NCI-H2081 (cell line): ENCODE data around the gene SYNDIG1.

Experiments
- DNase-seq, 2 experiments: peaks; one replicate each; lab custom pipeline; 2025; lab: John Stamatoyannopoulos, UW

SYNDIG1 gene

DNA sequence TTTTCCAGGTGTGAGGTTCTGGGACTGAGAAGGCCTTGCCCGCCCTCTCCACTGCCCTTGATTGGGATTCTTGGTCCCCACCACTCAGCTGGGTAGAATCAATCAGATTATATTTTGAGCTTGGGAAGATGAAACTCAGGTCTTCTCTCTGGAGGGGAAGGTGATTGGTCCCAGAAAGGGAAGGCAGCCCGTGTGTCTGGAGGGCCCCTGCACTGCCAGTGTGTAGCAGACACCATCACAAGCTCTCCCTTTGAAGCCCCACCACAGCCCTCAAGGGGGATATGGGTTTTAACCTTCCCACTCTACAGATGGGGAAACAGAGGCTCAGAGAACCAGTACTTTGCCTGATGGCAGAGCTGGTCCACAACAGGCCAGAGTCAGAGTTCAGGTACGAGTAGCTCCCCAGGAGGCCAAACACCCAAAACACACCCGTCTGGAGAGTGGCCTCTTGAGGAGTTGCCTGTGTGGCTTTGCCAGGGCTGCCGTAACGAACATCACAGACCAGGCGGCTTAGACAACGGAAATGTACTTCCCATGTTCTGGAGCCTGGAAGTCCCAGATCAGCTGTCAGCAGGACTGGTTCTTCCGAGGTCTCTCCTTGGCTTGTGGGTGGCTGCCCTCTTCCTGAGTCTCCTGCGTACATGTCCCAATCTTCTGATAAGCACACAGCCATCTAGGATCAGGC is 205.6 kb downstream of the SYNDIG1 start:
- DNase-seq = no peak

DNA sequence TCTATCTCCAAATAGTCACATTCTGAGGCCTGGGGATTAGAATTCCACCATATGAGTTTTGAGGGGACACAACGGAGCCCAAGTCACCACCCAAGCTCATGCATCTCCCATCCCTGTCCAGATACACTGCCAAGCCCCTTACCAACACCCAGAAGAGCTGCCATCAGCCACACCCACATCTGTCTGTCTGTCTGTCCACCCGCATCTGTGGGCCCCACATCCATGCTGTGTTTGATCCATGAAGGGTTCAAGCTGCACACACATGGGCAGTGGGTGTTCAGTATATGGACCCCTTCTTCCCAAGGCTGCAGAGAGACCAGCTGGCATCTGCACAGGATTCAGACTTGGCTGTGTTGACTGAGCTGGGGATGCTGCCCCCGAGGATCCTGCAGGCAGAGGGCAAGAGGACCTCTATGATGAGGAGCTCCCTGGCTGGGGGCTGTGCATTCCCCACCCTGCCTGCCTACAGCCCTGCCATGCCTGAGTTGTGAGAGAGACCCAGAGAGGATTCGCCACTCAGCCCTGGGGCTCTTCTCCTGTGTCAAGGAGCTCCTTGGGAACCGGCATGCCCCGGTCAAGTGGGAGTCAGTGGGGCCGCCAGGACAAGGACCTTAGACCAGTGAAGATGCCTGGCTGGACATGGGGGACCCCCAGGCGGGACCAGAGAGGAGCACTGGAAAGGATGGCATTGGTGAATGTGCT is 206.4 kb downstream of the SYNDIG1 start:
- DNase-seq = no peak

DNA sequence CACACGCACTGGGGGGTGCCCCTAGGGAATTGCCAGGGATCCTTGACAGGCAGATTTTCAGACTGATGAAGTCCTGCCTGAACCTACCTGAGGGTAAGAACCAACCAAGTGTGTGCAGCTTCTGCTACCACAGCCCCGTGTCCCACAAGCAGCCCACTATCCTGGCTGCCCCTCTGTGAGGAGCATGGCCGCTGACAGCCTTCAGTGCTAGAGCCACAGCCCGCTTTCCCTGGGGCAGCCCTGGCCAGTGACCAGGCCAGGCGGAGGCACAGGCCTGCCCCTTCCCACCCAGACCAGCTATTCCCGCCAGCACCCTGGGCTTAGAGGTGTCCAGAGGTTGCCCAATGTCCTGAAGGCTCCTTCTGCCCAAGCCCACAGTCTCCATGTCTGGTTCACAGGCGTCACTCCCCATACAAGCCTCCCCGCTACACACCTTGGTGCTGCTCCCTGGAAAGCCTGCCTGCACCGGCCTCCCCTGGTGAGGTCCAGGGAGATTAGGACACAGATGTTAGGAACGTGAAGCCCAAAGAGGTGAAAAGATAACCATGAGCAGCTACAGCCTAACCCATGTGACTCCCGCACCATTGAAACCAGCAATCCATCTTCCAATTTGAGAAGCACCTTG is 207.0 kb downstream of the SYNDIG1 start:
- DNase-seq = no peak

DNA sequence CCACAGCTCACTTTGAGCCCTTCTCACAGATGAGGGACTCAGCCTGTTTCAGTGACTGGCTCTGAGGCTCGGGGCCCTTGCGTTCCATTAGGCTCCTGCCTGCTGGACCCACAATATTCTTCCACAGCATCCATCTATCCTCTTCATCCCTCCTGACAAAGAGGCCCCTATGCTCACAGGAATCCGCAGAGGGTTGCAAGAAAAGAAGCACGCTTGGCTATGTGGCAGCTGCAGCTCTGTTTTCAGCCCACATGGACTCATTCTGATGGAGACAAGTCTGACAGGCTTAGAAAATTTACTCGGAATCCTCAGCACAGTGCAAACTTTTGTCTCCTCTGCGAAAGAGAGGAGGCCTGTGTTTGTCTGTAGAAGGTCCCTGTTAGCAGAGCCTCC is 207.5 kb downstream of the SYNDIG1 start:
- no peak for DNase-seq

DNA sequence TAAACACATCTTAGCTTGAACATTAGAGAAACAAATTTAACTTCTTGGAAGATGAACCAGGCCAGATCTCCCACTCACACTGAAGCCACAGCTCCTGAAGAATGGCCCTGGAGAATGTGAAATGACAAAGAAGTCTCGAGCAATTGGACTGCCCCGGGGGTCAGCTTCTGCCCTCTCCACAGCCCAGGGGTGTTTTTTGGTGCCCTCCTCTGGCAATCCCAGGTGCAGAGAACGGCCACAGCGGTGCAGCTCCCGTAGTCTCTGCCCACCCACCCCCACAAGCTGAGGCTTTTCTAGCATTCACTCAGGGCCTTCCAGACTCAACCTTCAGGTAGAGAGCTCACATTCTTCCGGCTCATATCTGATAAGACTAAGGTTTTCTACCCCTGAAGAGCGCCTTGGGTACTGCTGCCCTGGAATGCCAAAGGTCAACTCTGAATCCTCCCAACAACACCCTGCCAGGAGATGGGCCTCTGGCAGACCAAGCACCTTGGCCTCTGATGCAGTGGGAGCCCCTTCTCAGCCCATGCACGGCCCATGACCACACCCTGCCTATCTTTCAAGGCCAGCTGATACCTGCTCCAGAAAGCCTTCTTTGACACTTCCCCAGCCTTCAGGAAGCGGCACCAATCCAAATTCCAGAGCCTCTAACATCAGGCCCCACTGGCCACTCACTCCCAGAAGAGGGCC is 208.3 kb downstream of the SYNDIG1 start:
- DNase-seq = no peak

DNA sequence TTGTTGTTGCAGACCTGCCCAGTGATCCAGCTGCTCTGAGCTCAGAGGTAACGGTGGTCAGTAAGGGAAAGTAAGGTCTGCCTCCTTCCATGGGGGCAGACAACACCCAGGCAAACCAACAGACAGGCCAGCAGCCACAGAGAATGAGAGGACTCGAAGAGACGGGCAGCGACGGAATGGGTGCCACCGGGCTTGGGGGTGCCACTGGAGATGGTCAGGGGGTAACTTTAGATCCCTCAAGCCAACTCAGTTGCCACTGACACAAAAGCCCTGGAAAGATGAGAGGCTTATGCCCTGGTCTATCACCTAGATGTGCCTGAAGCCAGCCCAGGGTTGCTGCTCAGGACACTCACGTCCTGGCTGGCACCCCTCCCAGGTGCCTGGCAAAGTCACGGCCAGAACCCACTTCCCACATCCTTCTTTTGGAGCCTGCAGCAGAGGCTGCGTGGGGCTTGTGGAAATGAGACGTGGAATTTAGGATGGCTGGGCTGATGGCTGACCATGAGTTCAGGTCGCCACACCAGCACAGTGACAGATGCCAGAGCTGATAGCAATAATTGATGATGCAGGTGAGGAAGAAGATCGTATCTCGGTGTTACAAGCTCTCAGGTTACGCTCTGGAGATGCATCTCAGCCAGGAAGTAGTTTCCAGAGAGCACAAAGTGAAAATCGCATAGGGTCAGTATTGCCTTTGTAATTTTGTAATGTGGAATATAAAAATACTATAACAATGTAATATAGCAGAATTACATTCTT is 209.1 kb downstream of the SYNDIG1 start:
- DNase-seq = no peak

DNA sequence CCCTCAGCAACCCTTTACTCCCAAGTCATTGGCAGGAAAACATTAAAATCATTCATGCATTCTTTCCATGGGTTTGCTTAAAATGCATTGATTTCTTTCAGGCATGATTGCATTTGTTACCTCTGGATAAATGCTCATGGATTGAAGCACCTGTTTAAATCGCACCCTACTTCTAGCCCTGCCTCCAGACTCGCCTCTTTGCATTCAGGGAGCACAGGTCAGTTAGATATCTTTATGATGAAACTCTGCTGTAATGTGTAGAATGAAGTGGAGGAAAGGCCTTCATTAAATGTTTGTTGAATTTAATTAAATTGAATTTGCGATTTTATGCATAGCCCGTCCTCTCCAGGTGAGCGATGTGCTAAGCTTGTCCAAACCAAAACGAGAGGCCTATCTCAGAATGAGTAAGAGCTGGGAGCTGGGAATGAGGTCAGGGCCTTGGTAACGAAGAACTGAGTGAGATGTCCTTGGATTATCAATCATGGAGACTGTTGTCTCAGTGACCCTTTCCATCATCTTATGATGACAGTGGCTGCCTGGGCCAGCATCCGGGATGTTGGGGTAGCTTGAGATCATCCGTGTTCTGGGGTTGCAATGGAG is 210.1 kb downstream of the SYNDIG1 start:
- DNase-seq = no peak

DNA sequence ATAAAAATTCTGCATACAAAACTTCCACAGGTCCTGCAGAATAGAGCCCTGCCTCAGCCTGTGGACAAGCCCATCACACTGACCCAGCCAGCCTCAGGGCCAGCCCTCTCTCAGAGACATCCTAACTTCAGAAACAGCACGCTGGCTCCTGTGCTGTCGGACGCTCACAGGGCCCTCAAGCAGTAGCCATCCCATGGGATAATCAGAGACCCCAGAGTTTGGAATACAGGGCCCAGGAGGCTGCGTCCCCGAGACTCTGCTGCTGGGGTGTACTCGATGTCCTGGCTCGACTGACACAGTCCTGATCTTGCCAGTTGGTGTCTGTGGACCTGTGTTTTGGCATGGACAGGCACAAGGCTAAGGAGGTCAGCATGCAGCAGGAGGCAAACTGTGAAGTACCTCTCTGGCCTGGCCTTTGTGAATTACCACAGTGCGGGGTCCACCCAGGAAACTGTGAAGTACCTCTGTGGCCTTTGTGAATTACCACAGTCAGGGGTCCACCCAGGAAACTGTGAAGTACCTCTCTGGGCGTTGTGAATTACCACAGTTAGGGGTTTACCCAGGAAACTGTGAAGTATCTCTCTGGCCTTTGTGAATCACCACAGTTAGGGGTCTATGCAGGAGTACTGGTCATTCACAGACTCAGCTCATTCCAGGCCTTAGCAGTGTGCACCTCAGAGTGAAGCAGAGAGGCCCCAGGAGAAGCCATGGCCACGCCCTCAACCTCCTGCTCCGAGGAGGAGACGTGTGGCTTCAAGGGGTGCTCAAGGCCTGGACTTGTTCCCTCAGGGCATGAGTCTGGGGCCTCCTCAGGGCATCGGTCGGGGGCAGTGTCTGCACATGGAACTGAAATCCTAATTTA is 212.4 kb downstream of the SYNDIG1 start:
- no peak for DNase-seq

DNA sequence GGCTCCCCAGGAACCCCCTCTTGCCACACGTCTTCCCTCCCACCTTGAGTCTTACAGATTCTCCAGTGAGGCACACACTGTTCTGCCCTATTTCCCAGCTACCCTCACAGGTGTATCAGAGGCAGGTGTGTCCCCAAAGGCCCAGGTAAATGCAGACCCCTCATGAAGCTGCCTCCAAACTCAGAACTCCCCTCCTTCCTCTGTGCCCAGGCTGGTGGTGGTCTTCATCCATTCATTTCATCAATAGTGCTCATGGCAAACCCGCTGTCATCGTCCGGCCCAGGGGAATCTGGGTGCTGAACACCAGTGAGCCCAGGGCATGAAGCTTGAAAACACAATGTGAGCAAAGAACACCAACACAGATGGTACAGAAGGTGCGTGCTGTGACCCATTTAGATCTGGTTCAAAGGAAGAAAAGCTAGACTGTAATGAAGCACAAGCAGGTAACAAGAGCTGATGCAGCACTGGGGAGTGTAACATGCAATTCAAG is 213.1 kb downstream of the SYNDIG1 start:
- DNase-seq = no peak

DNA sequence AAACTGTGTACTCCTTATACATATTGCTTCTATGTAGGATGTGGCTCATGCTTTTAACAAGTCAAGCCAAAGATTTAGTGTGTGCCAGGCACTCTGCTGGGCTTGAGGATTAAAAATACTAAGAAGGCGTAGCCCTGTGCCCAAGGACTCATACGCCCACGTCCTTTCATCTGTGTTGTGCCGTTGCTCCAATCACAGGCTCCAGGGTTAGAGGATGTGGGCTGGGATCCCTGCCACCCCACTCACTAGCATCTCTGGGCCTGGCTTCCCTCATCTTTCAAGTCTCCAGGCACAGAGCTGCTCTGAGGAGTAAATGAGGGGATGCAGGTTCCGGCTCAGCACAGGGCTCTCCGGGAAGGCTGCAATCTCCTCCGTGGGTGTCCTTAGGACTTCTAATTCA is 214.2 kb downstream of the SYNDIG1 start:
- DNase-seq = no peak

DNA sequence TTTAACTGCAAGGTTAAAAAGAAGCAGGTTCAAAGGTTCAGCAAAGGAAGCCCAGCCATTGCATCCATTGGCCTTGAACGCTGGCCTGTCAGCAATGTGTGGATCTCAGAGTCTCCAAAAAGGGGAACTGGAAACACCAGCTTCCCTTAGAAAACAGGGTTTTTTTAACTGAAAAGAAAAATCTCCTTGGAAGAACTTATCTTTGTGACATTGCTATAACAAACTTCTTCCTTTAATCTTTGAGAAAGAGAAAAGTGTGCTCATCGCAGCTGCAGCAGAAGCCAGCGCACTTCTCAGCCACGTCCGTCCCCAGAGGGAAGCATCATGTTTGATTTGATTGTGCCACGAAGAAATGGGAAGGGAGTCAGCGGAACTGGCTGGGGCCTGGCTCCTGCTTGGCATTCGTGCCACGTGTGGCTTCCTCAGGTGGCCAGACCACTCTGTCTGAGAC is 215.0 kb downstream of the SYNDIG1 start:
- no peak for DNase-seq

DNA sequence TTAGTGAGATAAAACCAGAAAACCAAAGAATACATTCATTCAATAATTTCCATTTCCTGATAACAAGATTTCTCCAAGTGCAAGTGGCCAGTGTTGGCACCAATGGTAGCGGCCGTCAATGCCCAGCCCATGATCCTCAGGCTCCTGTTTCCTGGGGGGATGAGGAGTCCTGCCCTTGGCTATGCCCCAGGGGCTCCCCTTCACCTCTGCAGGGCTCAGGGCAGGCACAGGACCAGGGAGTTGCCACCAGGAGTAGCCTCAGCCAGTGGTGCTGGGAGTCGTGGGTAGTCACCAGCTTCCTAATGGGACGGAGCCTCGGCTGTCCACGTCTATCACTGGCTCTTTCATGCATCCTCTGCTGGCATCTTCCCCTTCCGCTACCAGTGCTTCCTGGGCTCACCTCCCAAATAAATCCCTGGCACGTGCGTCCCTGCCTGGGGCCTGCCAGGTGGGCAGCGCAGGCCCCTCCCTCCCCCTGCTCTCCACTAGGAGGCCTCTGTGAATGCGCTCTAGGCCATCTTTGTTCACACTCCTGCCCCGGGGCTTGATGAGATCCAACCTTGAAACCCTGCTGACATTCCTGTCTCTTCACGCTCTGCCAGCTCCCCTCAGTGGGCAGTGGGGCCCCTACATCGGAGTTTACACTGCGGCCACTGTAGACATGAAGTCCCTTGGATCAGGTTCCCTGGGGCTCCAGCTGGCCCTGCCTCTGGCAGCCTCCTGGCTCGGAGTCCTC is 215.7 kb downstream of the SYNDIG1 start:
- DNase-seq = no peak

DNA sequence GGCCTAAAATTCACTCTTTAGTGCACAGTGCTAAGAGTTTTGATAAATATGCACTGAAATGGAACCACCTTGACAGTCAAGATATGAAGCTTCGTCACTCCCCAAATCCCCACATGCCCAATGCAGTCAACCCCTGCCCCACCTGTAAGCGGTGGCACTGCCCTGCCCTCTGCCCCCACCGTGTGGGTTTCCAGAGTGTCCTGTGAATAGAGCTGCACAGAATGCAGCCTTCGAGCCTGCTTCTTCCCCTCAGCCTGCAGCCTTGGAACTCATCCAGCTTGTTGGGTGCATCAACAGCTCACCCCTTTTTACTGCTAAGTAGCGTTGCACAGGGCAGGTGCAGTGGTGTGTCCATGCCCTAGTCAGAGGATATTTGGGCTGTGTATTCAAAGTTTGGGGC is 216.3 kb downstream of the SYNDIG1 start:
- no peak for DNase-seq

DNA sequence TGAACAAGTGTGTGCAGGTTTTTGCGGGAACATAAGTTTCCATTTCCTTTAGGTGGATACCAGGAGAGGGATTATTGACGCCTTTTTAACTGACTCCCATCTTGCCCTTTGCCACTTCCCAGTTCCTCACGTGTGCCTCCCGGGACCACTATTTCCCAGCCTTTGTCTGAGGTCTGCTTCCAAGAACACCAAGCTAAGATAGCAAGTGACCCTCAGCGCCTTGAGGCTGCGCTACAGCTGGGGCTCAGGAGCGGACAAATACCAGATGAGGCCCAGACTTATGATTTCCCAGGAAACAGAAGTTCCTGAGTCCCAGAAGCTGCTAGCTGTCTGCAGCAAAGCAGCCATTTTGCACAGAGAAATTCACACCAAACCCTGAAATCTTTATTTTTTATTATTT is 216.7 kb downstream of the SYNDIG1 start:
- no peak for DNase-seq

DNA sequence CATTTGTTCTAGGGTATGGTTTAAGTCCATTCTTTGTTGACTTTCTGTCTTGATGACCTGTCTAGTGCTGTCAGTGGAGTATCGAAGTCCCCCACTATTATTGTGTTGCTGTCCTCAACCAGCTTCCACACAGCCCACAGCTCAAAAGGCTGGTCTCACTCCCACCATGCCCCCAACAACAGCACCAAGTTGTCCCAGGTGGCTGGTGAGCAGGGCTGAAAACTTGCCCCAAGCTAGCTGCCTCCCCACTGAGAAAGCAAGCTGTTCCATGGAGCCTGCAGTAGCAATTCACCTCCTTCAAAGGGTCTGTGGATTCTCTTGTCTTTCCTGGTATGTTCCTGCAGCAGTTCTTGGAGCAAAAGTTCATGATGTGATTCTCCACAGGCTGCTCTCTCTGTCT is 221.0 kb downstream of the SYNDIG1 start:
- DNase-seq = no peak

DNA sequence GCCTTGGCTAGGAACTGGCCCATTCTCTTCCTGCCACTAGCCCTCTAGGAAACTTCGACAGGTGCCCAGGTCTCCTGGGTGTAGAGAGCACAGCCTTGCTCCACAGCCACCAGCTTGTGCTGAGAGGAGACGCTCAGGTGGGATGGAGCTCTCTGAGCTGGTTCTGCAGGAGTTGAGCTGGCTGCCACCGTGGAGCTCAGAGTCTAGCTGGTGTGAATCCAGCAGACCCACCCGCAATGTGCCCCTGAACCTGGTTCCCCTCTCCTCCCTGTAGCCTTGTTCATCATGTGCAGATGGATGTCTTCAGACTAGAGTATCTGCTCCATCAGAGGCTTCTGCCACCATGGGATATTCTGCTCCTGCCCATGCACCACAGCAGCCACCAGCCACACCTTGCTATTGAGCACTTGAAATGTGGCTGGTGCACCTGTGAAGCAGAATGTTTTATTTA is 222.5 kb downstream of the SYNDIG1 start:
- no peak for DNase-seq

DNA sequence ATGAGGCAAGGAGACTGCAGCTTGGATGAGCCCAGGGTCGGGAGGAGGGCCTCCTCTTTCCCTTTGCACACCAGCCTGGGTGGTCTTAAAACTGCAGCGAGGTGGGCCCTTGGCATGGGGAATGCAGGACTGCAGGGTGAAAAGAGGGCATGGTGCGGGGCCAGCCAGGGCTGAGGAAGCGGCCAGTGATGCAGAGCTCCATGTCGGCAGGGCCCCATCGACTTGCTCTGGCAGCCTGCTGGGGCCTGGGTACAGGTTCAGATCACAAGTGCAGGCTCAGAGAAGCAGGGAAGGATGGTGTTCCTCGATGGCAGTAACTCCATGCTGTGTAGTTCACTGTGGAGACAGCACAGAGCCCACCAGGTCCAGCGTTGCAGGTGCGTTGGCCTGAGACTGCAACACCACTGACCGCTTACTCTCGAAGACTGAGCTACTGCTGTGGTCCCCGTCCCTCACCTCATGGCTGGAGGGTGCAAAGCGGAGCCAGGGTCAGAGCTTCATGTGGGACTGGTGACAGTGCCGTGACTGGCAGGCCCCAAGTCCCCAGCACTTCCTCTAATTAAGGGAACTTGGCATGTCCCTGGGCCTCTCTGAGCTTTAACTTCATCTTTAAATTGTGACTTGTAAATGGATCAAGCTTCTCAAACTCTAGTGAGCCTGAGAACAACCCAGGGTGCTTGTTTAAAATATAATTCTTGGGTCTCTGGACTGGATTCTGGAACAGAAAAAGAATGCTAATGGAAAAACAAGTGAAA is 223.2 kb downstream of the SYNDIG1 start:
- no peak for DNase-seq

DNA sequence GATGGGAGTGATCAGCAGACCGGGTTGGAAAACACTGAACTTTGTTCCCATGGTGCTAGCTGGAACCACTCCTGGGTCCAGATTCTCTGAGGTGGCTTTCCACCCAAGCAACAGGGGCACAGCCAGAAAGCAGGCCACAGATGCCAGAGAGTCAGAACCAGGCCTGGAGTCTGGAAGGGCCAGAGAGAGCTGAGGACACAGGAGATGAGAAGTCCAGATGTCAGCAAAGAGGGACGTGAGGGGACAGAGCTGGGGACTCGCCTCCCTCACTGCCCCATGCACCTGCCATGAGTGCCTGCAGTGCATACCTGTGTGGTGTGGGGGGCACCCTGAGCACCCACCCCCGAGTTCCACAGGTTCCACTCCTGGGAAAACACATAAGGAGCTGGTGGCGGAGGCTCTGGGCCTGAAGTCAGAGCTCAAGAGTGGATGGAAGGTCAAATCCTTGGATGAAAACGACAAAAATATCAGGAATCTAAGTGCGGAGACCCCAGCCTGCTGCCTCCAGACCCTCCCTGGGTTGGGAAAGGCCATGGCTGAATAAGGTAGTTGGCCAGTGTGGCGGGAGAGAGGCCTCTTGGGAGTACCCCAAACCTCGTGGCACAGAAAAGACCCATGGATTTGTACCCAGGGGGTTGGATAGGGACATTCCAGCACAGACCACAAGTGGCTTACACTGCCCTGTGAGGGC is 224.2 kb downstream of the SYNDIG1 start:
- no peak for DNase-seq
